Activated naive CD8-positive, alpha-beta T cell treated with anti-CD3 and anti-CD28 coated beads, Interleukin-2, amount 50 U/mL, for 24 hours (primary cell): ENCODE measurements around the gene MAP3K8.

ENCODE experiments used
- ATAC-seq: fragments of 150-1000 bp; cut with Tn5 transposase; one replicate; pipeline ENCODE4 v1.10.0; 2021
- DNase-seq: peaks from one replicate; pipeline ENCODE4 v3.0.0; 2021
- H3K27ac Mint-ChIP-seq: one replicate; pipeline ENCODE4 v1.8.0; 2021; ENCODE audit warnings: mild to moderate bottlenecking, mixed read lengths
- H3K27me3 Mint-ChIP-seq: one replicate; pipeline ENCODE4 v1.8.0; 2021; ENCODE audit warnings: mixed read lengths
- H3K36me3 Mint-ChIP-seq: one replicate; pipeline ENCODE4 v1.8.0; 2021; ENCODE audit warnings: low read depth, mixed read lengths
- H3K4me1 Mint-ChIP-seq: one replicate; pipeline ENCODE4 v1.8.0; 2021; ENCODE audit warnings: mixed read lengths
- H3K4me3 Mint-ChIP-seq: one replicate; pipeline ENCODE4 v1.8.0; 2021; ENCODE audit warnings: mild to moderate bottlenecking, moderate library complexity, mixed read lengths
- H3K9me3 Mint-ChIP-seq: one replicate; pipeline ENCODE4 v1.8.0; 2021; ENCODE audit warnings: mixed read lengths

MAP3K8 gene

DNA sequence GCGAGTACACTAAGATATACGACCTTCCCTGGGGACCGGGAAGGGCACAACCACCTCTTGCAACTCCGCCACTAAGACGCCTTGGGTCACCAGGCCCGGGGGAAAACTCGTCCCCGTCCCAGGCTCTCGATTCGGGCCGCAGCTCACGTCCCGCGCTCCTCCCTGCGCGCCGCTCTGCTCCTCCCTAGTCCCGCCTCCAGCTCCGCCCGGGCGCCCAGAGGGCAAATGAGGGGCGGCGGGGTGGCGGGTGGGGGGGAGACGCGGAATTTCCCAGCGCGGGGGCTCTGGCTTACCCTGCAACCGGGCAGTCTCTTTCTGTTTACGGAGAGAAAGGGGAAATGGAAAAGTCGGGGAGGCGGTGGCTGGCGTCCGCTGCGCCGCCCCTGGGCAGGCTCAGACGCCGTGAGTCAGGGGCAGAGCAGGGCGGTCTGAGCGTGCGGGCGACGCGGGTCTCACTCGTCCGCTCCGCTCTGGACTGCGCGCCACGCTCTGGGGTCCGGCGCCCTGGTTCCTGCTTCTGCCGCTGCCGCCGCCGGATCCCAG, at the start of gene MAP3K8:
TSS of gene MAP3K8 (plus strand) at position 455 of the 543 bp plus-strand sequence. CDS start 4,755 bp downstream, outside the sequence.
- Mint-ChIP-seq H3K9me3 (no peaks in the 10 kb centered on the region), H3K4me3 (peak within 1 kb of the TSS; percentile 90), H3K36me3 (peaks cover 23% of the 10 kb centered on the region), H3K4me1 (peaks cover 60% of the 10 kb centered on the region), H3K27me3 (no peaks in the 10 kb centered on the region), H3K27ac (peak within 1 kb of the TSS; percentile 85)
- DNase-seq (peak; percentile 92), ATAC-seq (peak; percentile 79)

DNA sequence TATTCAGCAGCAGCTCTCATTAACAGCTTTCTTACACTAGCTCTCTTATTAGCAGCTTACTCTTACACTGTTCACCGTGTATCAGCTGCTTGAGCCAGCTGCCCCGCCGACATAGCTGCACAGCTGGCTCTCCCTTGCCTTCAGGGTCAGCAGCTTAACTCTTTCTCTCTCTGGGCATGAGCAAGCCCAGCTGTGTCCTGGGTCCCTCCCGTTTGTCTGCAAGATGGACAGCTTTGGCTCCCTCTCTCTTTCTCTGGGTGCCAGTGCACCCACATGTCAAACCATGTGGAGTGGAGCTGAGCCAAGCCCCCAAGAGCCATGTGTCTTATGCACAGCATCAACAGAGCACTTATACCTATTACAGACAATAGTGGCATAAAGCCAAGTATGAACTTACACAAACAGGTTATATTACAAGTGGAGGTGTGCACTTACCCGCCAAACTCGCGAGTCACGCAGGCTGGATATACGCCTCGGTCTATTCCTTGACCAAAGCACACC, 49.2 kb upstream of the MAP3K8 start:
- Mint-ChIP-seq H3K36me3 (no peaks in the 10 kb centered on the region), H3K4me3 (no peak overlapping the region), H3K27ac (no peak overlapping the region), H3K9me3 (no peaks in the 10 kb centered on the region), H3K27me3 (peaks cover 2% of the 10 kb centered on the region), H3K4me1 (no peaks in the 10 kb centered on the region)
- DNase-seq (no peak), ATAC-seq (peak; percentile 72)

DNA sequence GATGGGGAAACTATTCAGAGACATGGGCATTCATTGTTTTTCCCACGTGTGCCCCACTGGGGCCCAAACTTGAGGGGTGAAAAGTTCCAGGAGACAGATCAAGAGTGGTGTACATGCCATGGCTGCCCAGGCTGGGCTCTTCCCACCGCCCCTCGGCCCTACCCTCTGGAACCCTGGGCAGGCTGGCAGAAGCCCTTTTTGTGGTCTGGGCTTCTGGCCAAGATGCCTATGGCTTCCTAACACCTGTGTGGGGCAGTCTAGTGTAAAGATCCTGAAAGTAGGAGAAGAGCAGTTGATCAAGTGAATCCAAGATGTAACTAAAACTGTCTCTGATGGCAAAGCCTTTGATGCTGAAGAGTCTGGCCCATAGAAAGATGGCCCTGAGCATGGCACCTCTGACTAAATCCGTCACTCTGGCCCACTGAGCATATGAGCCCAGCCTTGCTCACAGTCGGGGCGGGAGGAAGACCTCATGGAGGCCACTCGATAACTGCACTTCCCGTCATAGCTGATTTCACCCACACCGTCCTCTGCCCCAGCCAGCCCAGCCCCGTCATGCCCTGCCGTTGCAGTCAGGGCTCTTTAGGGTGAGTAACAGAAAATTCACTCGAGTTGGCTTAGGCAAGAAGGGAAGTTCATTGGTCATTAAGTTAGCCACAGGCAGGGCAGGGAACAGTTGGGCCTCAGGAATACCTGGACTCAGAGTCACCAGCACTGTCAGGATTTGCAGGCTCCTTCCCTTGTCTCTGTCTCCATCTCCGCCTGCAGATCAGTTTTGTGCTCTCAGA, 47.0 kb upstream of the MAP3K8 start:
- Mint-ChIP-seq H3K27ac (no peak overlapping the region), H3K36me3 (no peaks in the 10 kb centered on the region), H3K4me3 (no peak overlapping the region), H3K27me3 (peaks cover 2% of the 10 kb centered on the region), H3K4me1 (no peaks in the 10 kb centered on the region), H3K9me3 (no peaks in the 10 kb centered on the region)
- ATAC-seq = peak; percentile 20
- no peak for DNase-seq

DNA sequence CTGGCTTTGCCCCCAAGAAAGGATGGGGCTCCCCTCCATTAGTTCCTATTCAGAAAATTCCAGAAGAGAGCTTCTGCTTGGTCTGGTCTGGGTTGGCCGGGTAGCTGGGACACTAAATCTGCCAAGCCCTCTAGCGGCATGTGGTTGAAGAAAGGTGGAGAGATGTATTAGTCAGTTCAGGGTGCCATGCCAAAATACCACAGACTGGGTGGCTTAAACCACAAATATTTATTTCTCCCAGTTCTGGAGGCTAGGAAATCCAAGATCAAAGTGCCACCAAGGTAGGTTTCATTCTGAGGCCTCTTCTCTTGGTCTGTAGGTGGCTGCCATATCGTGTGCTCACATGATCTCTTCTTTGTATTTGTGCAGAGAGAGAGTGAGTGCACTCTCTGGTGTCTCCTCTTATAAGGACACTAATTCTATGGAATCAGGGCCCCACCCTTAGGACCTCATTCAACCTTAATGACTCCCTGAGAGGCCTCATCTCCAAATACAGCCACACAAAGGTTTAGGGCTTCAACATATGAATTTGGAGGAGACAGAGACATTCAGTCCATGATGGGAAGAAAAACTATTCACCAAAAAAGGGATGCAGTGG, 46.2 kb upstream of the MAP3K8 start:
- Mint-ChIP-seq H3K27me3 (peaks cover 5% of the 10 kb centered on the region), H3K4me1 (peaks cover 2% of the 10 kb centered on the region), H3K4me3 (no peak overlapping the region), H3K36me3 (no peaks in the 10 kb centered on the region), H3K9me3 (no peaks in the 10 kb centered on the region), H3K27ac (no peak overlapping the region)
- no peak for DNase-seq
- ATAC-seq = no peak

DNA sequence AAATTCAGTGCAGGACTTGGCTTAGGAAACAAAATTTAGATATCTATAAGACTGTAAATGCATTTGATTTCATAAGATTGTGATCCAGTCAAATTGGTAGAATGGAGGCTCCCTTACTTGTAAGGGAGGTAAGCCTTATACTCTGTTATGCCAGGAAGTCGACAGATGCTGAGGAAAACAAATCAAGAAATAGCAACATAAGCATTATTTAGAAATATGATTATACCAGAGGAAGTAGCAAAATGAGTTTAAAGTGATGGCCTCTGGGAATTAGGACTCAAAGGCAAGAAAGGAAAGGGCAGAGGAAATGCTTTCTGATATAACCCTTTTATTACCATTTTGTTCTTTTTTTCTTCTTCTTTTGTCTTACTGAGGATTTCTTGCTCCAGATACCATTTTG, 44.4 kb upstream of the MAP3K8 start:
- Mint-ChIP-seq H3K9me3 (no peaks in the 10 kb centered on the region), H3K4me3 (no peak overlapping the region), H3K27me3 (peaks cover 11% of the 10 kb centered on the region), H3K27ac (no peak overlapping the region), H3K4me1 (peaks cover 2% of the 10 kb centered on the region), H3K36me3 (no peaks in the 10 kb centered on the region)
- ATAC-seq = no peak
- DNase-seq = no peak

DNA sequence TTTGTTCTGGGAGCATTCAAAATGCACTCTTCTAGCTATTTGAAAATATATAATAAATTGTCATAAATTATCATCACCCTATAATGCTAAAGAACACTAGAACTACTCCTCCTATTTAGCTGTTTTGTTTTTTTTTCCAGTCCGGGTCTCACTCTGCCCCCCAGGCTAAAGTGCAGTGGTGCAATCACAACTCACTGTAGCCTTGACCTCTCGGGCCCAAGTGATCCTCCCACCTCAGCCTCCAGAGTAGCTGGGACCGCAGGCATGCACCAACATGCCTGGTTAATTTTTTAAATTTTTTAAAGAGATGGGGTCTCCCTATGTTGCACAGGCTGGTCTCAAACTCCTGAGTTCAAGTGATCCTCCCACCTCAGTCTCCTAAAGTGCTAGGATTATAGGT, 43.8 kb upstream of the MAP3K8 start:
- Mint-ChIP-seq H3K27me3 (peaks cover 16% of the 10 kb centered on the region), H3K36me3 (no peaks in the 10 kb centered on the region), H3K27ac (no peak overlapping the region), H3K9me3 (no peaks in the 10 kb centered on the region), H3K4me1 (peaks cover 2% of the 10 kb centered on the region), H3K4me3 (no peak overlapping the region)
- DNase-seq = no peak
- ATAC-seq = no peak

- no peaks in the 10 kb centered on the region for H3K9me3 Mint-ChIP-seq
- DNase-seq (no peak), ATAC-seq (no peak)
- H3K27me3 Mint-ChIP-seq = peaks cover 20% of the 10 kb centered on the region
- H3K27ac Mint-ChIP-seq = no peak overlapping the region
- H3K4me3 Mint-ChIP-seq = no peak overlapping the region
- no peaks in the 10 kb centered on the region for H3K36me3 Mint-ChIP-seq
- peaks cover 2% of the 10 kb centered on the region for H3K4me1 Mint-ChIP-seq
Observed at GRCh38 chr10:30391266-30391665, 42.7 kb upstream of the MAP3K8 start.

DNA sequence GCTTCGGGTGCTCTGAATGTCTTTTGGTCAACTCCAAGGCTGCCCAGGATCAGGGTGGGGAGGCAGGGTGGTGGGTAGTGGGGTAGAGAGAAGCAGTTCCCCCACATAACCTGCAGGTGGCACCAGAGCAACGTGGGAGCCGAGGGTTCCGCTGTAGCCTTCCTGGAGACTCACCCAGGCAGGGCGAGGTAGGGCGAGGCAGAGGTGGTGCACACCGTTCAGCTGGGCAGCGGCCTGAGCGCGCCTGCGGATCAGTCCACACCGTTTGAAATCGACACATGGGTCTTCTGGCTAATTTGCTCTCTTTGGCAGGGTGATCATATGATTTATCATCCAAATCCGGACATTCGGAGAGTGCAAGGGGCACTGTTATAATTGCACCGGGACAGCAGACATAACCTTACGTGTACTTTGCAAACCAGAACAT, 41.4 kb upstream of the MAP3K8 start:
- no peak overlapping the region for H3K27ac Mint-ChIP-seq
- no peak overlapping the region for H3K4me3 Mint-ChIP-seq
- no peaks in the 10 kb centered on the region for H3K36me3 Mint-ChIP-seq
- peaks cover 21% of the 10 kb centered on the region for H3K27me3 Mint-ChIP-seq
- DNase-seq (peak; percentile 79), ATAC-seq (peak; percentile 99)
- H3K9me3 Mint-ChIP-seq = no peaks in the 10 kb centered on the region
- peaks cover 2% of the 10 kb centered on the region for H3K4me1 Mint-ChIP-seq

DNA sequence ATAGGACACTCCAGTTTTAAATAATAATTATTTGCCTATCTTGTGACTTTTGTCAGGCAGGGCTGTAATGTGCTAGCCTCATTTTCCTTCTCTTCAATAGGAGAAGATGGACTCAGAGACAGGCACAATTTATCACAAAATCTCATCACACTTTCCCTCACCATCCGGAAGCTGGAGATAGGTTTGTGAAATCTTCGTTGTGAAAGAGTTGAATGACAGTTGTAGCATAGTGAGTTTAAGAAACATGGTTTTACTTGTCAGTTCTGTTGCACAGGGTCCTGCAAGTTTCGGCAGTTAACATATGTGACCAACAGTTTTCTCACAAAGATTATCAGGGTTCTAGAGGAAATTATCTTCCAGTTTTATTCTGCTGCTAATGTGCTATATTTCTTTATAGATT, 37.7 kb upstream of the MAP3K8 start:
- H3K36me3 Mint-ChIP-seq = no peaks in the 10 kb centered on the region
- H3K4me3 Mint-ChIP-seq = no peak overlapping the region
- H3K27ac Mint-ChIP-seq = no peak overlapping the region
- DNase-seq = no peak
- H3K27me3 Mint-ChIP-seq = peaks cover 20% of the 10 kb centered on the region
- no peak for ATAC-seq
- H3K9me3 Mint-ChIP-seq = no peaks in the 10 kb centered on the region
- H3K4me1 Mint-ChIP-seq = peaks cover 16% of the 10 kb centered on the region

GRCh38 chr10:30396698-30397097, 37.3 kb upstream of the MAP3K8 start:
- DNase-seq = no peak
- H3K27ac Mint-ChIP-seq = no peak overlapping the region
- no peak for ATAC-seq
- peaks cover 20% of the 10 kb centered on the region for H3K27me3 Mint-ChIP-seq
- no peaks in the 10 kb centered on the region for H3K9me3 Mint-ChIP-seq
- peaks cover 16% of the 10 kb centered on the region for H3K4me1 Mint-ChIP-seq
- H3K4me3 Mint-ChIP-seq = no peak overlapping the region
- no peaks in the 10 kb centered on the region for H3K36me3 Mint-ChIP-seq

DNA sequence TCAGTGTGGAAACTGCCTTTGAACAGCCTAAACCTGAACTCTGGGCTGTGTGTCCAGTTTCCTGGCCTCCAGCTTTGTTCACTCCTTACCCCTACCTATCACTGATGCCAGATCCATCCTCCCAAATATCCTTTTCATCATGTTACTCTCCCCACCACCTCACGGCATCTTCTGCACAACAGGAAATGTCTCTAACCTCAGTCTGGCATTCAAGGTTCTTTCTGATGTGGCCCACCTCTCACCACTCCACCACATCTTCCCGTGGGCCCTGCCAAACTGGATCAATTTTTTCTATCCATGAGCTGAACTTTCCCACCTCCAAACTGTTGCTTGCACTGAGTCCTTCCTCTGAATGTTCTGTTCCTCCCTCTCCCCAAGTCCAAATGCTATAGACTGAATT, 35.8 kb upstream of the MAP3K8 start:
- DNase-seq (no peak), ATAC-seq (no peak)
- H3K4me1 Mint-ChIP-seq = peaks cover 13% of the 10 kb centered on the region
- H3K27me3 Mint-ChIP-seq = peaks cover 17% of the 10 kb centered on the region
- H3K9me3 Mint-ChIP-seq = no peaks in the 10 kb centered on the region
- no peaks in the 10 kb centered on the region for H3K36me3 Mint-ChIP-seq
- H3K4me3 Mint-ChIP-seq = no peak overlapping the region
- H3K27ac Mint-ChIP-seq = no peak overlapping the region

DNA sequence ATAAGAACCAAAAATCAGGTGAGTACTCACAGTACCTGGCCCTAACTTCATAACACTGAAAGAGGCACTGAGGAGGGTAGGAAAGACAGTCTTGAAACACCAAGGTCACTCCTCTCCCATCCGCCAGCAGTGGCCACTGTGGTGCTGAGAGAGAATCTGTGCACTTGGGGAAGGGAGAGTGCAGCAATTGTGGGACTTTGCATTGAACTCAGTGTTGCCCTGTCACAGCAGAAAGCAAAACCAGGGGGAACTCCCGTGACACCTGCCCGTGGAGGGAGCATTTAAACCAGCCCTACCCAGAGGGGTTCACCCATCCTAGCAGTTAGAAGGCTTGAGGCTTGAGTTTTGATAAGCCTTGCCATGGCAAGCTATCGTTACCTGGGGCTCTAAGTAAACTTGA, 35.2 kb upstream of the MAP3K8 start:
- H3K27ac Mint-ChIP-seq = no peak overlapping the region
- no peaks in the 10 kb centered on the region for H3K36me3 Mint-ChIP-seq
- H3K4me1 Mint-ChIP-seq = peaks cover 13% of the 10 kb centered on the region
- ATAC-seq (peak; percentile 36), DNase-seq (no peak)
- H3K27me3 Mint-ChIP-seq = peaks cover 12% of the 10 kb centered on the region
- no peak overlapping the region for H3K4me3 Mint-ChIP-seq
- no peaks in the 10 kb centered on the region for H3K9me3 Mint-ChIP-seq

DNA sequence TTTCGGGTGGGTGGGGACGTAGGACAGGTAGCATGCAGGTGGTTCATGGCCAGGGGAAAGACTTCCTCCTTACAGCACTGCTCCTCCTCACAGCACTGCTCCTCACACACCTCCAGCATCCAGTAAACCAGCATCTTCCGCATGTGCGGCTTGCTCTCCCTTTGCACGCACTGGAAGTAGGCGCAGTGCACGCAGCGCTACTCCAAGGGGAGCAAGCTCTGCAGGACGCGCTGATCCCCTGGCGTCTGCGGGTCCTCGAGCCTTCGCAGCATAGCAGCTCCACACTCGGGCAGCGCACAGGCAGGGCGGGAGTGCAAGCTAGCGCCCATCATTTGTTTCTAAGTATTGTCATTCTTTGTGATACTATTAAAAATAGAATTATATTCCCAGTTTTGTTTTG, 30.5 kb upstream of the MAP3K8 start:
- Mint-ChIP-seq H3K4me1 (peaks cover 6% of the 10 kb centered on the region), H3K4me3 (no peak overlapping the region), H3K27ac (no peak overlapping the region), H3K27me3 (peaks cover 2% of the 10 kb centered on the region), H3K36me3 (no peaks in the 10 kb centered on the region), H3K9me3 (peaks cover 10% of the 10 kb centered on the region)
- no peak for ATAC-seq
- no peak for DNase-seq

DNA sequence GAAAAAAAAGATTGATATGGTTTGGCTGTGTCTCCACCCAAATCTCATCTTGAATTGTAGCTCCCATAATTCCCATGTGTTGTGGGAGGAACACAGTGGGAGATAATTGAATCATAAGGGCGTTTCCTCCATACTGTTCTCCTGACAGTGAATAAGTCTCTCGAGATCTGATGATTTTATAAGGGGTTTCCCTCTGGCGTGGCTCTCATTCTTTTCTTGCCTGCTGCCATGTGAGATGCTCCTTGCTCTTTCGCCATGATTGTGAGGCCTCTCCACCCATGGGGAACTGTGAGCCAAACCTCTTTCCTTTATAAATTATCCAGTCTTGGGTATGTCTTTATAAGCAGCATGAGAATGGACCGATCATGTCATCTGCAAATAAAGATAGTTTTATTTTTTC, 29.4 kb upstream of the MAP3K8 start:
- Mint-ChIP-seq H3K36me3 (no peaks in the 10 kb centered on the region), H3K27ac (no peak overlapping the region), H3K4me3 (no peak overlapping the region), H3K27me3 (peaks cover 2% of the 10 kb centered on the region), H3K9me3 (peaks cover 10% of the 10 kb centered on the region), H3K4me1 (no peaks in the 10 kb centered on the region)
- DNase-seq = no peak
- ATAC-seq = no peak

DNA sequence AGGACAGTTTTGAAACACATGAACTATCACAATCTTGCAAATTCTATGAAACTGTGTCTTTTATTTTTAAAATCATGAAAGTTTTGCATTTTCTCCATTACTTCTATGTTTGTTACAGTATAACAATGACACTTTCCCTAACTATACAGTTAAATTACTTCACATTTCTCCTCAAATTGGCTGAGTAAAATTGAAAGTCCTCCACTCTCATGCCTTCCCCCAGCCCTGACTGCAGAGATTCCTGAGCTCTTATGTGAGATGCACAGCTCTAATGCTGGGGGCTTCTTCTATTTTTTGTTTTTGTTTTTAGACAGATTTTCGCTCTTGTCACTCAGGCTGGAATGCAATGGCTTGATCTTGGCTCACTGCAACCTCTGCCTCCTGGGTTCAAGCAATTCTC, 22.7 kb upstream of the MAP3K8 start:
- DNase-seq = no peak
- H3K9me3 Mint-ChIP-seq = no peaks in the 10 kb centered on the region
- peaks cover 4% of the 10 kb centered on the region for H3K27me3 Mint-ChIP-seq
- H3K36me3 Mint-ChIP-seq = no peaks in the 10 kb centered on the region
- H3K27ac Mint-ChIP-seq = no peak overlapping the region
- peaks cover 9% of the 10 kb centered on the region for H3K4me1 Mint-ChIP-seq
- no peak overlapping the region for H3K4me3 Mint-ChIP-seq
- ATAC-seq = no peak
